ENCODE results near the gene SOX18. TPM values are rescaled to one million over a fixed set of nuclear protein-coding genes. Genes with fewer than 3 reads are reported as not detected.
A peak's percentile ranks its signal among the peaks of the same experiment; 100 is the strongest.

SOX18 gene
- total RNA-seq, 2 experiments from 2014 or later, result 0.13 to 0.21 TPM

DNA sequence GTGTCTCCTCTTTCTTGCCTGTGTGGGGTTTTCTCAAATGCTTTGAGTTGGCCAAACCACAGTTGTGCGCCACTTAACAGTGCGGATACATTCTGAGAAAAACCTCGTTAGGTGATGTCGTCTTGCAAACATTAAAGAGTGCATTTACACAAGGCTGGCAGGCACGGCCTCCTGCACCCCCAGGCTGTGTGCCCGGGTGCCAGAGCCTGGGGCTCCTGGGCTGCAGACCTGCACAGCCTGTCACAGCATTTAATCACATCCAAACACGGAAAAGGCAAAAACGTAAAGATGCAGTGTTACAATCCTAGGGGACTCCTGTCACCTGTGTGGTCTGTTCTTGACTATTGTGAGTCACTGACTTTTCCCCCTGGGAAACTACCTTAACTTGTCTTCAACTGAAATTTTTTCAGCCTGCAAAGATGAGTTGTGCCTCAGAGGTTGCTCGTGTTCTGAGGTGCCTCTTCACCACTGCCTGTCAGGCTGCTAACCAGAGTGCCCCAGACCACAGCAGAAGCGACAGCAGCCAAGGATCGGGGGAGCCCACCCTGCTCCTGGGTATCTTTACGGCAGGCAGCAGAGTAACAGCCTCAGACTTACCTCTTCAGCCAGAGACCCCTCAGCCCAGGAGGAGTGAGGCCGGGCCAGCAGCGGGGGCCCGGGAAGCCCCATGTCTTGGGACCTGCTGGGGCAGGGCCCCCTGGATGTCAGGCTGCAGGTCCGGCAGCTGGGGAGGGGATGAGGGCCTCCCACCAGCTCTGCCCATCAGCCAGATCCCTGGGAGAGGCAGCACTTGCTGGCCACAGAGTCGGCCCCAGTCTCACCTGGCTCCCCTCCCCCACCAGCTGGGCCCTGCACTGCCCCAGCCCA lies 14.1 kb downstream of the SOX18 start:
- H3K9me3 Mint-ChIP-seq (ENCODE audit: insufficient read depth), result no peaks in the 10 kb centered on the region
- H3K36me3 Mint-ChIP-seq (ENCODE audit: low read depth), result peaks cover 39% of the 10 kb centered on the region
- CTCF ChIA-PET, result interaction anchor here (2.2 to 7.5 kb wide), 2 partner anchors 54 to 61 kb away, joined by 9 to 197 read pairs; partner anchors contain the start of genes PRPF6 and SAMD10
- POLR2A ChIA-PET, result interaction anchor here (1.2 to 6.0 kb wide), 2 partner anchors 54 to 140 kb away, joined by 3 to 77 read pairs; partner anchors contain the start of genes PRPF6 and SAMD10
- no peaks in the 10 kb centered on the region for H3K27me3 Mint-ChIP-seq (ENCODE audit: low read depth)
- H3K27ac Mint-ChIP-seq, result peak overlapping the region; percentile 99
- peak; percentile 79 for DNase-seq
- peak; percentile 43 for ATAC-seq
- peaks cover 61% of the 10 kb centered on the region for H3K4me1 Mint-ChIP-seq (ENCODE audit: low read depth)
- peak overlapping the region; percentile 65 for H3K4me3 Mint-ChIP-seq

DNA sequence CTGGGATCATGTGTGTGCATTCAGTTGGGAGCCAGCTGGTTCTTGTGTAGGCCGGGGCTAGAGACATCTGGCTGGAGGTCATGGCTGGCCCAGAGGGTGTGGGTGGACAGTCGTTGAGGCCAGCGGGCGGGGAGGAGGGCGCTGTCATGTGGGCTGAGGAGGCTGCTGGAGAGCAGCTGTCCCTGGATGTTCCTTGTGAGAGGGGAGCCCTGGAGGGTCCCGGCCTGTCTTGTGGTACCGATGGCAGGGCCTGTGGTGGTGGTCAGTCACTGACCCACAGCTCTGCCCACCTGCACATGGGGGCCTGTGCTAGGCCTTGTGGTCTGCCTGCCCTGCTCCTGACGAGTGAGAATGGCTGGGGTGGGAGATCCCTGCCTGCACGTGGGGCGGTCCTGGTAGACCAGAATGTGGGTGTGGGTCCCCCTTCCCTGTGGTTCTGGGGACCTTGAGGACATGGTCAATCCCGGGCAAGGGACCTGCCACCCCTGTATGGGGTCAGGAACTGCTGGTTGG lies 15.4 kb downstream of the SOX18 start:
- ChIA-PET POLR2A (interaction anchor here (0.8 kb wide), 1 partner anchor 56 kb away, joined by 3 read pairs; no protein-coding TSS in a partner anchor), CTCF (interaction anchor here (0.9 to 1.8 kb wide), 4 partner anchors 24 to 238 kb away, joined by 3 to 6 read pairs (median 3); partner anchors contain the start of gene PRPF6)
- no peak for DNase-seq
- H3K27me3 Mint-ChIP-seq (ENCODE audit: low read depth), result no peaks in the 10 kb centered on the region
- peaks cover 52% of the 10 kb centered on the region for H3K36me3 Mint-ChIP-seq (ENCODE audit: low read depth)
- ATAC-seq, result no peak
- peaks cover 49% of the 10 kb centered on the region for H3K4me1 Mint-ChIP-seq (ENCODE audit: low read depth)
- H3K9me3 Mint-ChIP-seq (ENCODE audit: insufficient read depth), result no peaks in the 10 kb centered on the region
- H3K27ac Mint-ChIP-seq, result peak overlapping the region; percentile 99
- H3K4me3 Mint-ChIP-seq, result peak overlapping the region; percentile 31

DNA sequence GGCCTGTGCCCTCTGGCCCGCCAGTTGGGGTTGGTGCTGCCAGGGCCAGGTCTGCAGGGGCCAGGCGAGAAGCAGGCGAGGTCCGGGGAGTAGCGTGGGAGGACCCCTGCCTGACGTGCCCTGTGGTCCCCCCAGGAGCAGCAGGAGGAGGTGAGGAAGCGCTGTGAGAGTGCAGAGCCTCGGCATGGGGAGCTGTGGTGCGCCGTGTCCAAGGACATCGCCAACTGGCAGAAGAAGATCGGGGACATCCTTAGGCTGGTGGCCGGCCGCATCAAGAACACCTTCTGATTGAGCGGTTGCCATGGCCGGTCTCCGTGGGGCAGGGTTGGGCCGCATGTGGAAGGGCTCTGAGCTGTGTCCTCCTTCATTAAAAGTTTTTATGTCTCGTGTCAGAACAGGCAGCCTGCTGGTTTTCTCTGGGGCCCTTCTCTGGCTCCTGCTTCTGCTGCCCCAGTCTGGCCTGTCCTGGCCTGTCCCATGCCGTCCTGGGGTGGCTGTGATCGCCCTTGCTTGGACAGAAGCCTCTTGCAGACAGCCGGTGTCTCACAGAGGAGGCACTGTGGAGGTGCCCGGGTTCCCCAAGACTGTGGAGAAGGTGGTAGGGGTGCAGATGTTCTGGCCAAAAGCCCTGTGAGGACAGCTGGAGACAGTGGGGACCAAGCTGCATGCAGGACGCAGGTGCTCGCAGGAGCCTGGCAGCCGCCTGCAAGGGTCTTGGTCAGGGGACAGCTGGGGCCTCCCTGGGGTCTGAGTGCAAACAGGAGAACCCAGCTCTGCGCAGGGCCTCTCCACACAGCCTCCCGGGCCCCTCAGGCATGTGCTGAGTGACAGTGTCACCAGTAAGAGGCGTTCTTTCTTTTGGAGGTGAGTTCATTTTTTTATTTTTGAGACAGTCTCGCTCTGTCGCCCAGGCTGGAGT lies 16.5 kb downstream of the SOX18 start:
- H3K9me3 Mint-ChIP-seq (ENCODE audit: insufficient read depth), result no peaks in the 10 kb centered on the region
- ChIA-PET POLR2A (no interaction called here), CTCF (interaction anchor here (0.9 to 1.8 kb wide), 3 partner anchors 23 to 237 kb away, joined by 3 to 6 read pairs (median 3); partner anchors contain the start of gene PRPF6)
- peaks cover 48% of the 10 kb centered on the region for H3K4me1 Mint-ChIP-seq (ENCODE audit: low read depth)
- peaks cover 59% of the 10 kb centered on the region for H3K36me3 Mint-ChIP-seq (ENCODE audit: low read depth)
- no peaks in the 10 kb centered on the region for H3K27me3 Mint-ChIP-seq (ENCODE audit: low read depth)
- no peak for DNase-seq
- H3K4me3 Mint-ChIP-seq, result no peak overlapping the region
- no peak for ATAC-seq
- H3K27ac Mint-ChIP-seq, result peak overlapping the region; percentile 99

DNA sequence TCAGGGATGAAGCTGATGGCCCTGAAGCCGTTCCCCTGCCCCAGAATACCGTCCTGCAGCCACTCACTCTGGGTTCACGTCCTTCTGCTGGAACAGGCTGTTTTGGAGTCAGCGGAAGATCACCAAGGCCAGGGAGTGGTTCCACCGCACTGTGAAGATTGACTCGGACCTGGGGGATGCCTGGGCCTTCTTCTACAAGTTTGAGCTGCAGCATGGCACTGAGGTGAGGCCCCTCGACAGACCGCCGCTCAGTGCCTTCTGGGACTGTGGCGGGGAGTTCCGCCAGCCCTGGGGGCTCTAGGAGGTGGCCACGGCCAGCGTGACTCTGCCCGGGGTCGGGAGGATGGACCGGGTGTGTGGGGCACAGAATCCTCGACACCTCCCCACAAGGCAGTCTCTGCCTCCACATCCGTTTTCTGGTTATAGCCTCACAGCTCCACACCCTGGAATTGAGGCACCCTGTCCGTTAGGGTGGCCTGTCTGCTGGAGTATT lies 17.6 kb downstream of the SOX18 start:
- no peak overlapping the region for H3K4me3 Mint-ChIP-seq
- peaks cover 66% of the 10 kb centered on the region for H3K36me3 Mint-ChIP-seq (ENCODE audit: low read depth)
- ATAC-seq (no peak), DNase-seq (no peak)
- H3K9me3 Mint-ChIP-seq (ENCODE audit: insufficient read depth), result no peaks in the 10 kb centered on the region
- no peak overlapping the region for H3K27ac Mint-ChIP-seq
- peaks cover 37% of the 10 kb centered on the region for H3K4me1 Mint-ChIP-seq (ENCODE audit: low read depth)
- H3K27me3 Mint-ChIP-seq (ENCODE audit: low read depth), result no peaks in the 10 kb centered on the region
- ChIA-PET CTCF (no interaction called here), POLR2A (no interaction called here)

DNA sequence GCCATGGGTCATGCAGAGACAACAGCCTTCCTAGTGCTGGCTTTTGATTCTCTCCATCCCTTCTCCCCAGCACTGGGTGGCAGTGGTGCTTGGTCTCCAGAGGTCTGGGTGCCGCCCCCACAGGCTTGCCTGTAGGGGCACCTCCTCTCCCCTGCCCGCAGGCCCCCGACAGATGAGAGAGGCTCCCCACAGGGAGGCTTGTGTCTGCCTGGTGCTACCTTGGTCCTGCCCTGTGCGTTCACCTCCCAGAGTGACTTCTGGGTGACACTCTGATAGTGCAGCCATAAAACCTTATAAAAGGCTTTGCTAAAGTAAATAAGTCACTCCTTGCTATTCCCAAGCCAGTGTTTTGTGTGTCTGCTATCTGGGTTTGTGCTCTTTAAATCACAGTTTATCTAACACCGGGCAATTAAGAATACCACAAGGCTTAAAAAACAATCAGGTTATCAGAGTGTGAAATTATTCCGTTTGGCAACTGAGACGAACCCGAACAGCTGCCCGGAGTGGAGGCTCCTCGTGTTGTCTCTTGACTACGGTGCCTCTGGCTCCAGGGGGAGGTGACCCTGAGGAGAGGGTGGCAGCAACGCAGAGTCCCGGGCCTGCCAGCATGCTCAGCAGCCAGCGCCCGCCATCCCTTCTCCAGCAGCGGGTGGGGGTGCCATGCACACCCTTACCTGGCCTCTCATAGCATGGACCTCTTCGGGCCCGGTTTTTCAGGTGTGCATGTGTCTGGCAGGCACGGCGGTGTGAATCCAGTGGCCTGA lies 18.9 kb downstream of the SOX18 start:
- Mint-ChIP-seq H3K27ac (peak overlapping the region; percentile 34), H3K4me1 (ENCODE audit: low read depth) (peaks cover 24% of the 10 kb centered on the region), H3K27me3 (ENCODE audit: low read depth) (no peaks in the 10 kb centered on the region), H3K4me3 (no peak overlapping the region), H3K9me3 (ENCODE audit: insufficient read depth) (no peaks in the 10 kb centered on the region), H3K36me3 (ENCODE audit: low read depth) (peaks cover 73% of the 10 kb centered on the region)
- DNase-seq (no peak), ATAC-seq (no peak)
- CTCF ChIA-PET, result no interaction called here
- POLR2A ChIA-PET, result no interaction called here

DNA sequence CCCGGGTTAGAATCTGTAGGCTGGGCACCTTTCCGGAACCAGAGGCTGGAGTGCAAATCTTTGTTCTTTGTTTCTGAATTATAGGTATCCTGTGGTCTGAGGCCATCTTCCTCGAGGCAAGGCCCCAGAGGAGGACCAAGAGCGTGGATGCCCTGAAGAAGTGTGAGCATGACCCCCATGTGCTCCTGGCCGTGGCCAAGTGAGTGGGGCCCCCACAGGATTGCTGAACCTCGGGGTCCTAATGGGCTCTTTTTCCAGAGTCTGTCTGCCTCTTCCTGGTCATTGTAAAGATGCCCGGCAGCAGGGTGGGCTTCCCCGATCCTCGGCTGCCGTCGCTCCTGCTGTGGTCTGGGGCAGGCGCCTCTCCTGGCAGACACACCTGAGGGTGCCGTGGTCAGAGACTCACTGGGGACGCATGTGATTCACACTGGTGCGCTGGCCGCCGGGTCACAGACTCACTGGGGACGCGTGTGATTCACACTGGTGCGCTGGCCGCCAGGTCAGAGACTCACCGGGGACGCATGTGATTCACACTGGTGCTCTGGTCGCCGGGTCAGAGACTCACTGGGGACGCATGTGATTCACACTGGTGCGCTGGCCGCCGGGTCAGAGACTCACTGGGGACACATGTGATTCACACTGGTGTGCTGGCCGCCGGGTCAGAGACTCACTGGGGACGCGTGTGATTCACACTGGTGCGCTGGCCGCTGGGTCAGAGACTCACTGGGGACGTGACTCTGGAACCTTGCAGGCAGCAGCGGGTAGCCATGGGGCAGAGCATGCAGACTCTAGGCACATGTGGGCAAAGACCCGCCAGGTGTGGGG lies 19.9 kb downstream of the SOX18 start:
- H3K4me3 Mint-ChIP-seq, result no peak overlapping the region
- no peak for DNase-seq
- no peaks in the 10 kb centered on the region for H3K9me3 Mint-ChIP-seq (ENCODE audit: insufficient read depth)
- peaks cover 69% of the 10 kb centered on the region for H3K36me3 Mint-ChIP-seq (ENCODE audit: low read depth)
- ChIA-PET CTCF (interaction anchor here (0.6 kb wide), 1 partner anchor 41 kb away, joined by 3 read pairs; no protein-coding TSS in a partner anchor), POLR2A (no interaction called here)
- H3K27ac Mint-ChIP-seq, result no peak overlapping the region
- no peaks in the 10 kb centered on the region for H3K27me3 Mint-ChIP-seq (ENCODE audit: low read depth)
- ATAC-seq, result no peak
- H3K4me1 Mint-ChIP-seq (ENCODE audit: low read depth), result peaks cover 14% of the 10 kb centered on the region

DNA sequence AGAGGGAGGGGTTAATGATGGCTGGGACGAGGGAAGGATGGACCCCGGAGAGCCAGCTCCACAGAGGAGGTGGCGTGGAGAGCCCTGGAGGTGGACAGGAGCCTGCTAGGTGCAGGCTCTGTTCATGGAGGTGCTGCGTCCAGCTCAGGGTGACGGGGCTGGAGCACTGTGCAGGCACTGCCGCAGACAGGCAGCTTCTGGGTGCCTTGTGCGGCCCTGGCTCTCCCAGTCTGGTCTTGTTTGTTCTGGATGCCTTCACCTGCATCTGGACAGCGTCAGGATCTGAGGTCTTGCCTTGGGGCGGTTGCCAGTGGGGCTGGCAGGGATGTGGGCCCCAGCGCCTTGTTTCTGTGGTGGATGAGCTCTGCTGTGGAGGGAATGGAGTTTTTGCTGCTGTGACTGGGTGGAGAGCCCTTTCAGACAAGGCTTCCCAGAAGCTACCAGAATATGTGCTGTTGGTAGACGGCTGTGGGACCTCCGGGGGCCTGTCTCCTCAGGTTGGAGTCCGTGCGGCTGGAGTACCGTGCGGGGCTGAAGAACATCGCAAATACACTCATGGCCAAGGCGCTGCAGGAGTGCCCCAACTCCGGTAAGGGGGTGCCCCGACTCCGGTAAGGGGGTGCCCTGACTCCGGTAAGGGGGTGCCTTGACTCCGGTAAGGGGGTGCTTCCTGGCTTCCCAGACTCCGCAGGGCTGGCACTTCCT lies 21.3 kb downstream of the SOX18 start:
- Mint-ChIP-seq H3K9me3 (ENCODE audit: insufficient read depth) (no peaks in the 10 kb centered on the region), H3K27ac (peak overlapping the region; percentile 44), H3K36me3 (ENCODE audit: low read depth) (peaks cover 70% of the 10 kb centered on the region), H3K27me3 (ENCODE audit: low read depth) (no peaks in the 10 kb centered on the region), H3K4me3 (no peak overlapping the region), H3K4me1 (ENCODE audit: low read depth) (no peaks in the 10 kb centered on the region)
- ChIA-PET POLR2A (no interaction called here), CTCF (interaction anchor here (1.3 to 1.8 kb wide), 2 partner anchors 10 to 47 kb away, joined by 3 to 9 read pairs; partner anchors contain the start of gene PRPF6)
- ATAC-seq, result no peak
- DNase-seq, result no peak

DNA sequence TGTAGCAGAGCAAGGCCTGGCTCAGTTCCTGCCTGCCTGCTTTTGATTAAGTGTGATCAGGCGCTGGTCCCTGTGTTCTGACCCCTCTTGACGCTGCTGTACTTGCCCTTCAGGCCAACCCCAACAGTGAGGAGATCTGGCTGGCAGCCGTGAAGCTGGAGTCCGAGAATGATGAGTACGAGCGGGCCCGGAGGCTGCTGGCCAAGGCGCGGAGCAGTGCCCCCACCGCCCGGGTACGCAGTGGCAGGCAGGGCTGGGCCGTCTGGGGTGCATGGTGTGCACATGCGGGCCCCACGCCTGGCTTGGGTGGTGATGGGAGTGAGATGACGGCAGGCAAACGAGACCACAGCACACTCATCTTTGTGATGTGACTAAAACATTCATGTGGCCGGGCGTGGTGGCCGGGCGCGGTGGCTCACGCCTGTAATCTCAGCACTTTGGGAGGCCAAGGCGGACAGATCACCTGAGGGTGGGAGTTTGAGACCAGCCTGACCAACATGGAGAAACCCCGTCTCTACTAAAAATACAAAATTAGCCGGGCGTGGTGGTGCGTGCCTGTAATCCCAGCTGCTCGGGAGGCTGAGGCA lies 23.5 kb downstream of the SOX18 start:
- Mint-ChIP-seq H3K4me3 (no peak overlapping the region), H3K9me3 (ENCODE audit: insufficient read depth) (no peaks in the 10 kb centered on the region), H3K4me1 (ENCODE audit: low read depth) (no peaks in the 10 kb centered on the region), H3K27ac (no peak overlapping the region), H3K36me3 (ENCODE audit: low read depth) (peaks cover 70% of the 10 kb centered on the region), H3K27me3 (ENCODE audit: low read depth) (no peaks in the 10 kb centered on the region)
- CTCF ChIA-PET, result interaction anchor here (1.3 to 1.8 kb wide), 2 partner anchors 12 to 13 kb away, joined by 4 to 9 read pairs; no protein-coding TSS in a partner anchor
- no peak for ATAC-seq
- POLR2A ChIA-PET, result no interaction called here
- no peak for DNase-seq

DNA sequence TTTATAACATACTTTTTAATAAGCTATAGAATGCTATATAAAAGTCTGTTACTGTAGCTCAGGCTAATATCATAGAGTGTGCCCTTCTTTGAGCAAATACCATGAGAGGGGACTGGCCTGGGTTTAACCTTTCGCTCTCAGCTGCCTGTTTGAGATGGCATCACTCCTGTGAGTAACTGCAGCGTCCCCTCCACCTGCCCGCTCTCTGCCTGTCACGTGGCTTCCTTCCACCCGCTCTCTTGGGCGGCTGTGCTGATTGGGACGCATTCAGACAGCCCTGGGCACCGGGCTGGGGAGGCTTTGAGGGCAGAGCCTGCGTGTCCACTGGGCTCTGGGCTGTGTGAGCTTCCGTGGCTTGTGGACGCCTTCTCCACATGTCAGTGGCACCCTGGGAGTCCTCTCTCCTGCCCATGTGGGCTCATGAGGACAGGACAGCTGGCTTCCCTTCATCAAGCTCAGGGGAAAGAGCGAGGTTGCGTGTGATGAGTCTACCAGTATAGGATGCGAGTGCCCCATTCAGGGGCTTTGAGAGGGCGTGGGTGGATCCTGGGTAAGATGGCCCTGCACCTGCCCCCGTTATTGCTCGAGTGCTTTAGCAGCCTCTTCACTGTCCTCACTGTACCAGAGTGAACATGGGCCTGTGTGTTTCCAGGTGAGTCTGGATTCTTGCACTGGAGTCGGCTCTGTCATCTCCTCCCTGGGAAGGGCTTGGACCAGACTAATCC lies 24.2 kb downstream of the SOX18 start:
- no peak for ATAC-seq
- H3K36me3 Mint-ChIP-seq (ENCODE audit: low read depth), result peaks cover 65% of the 10 kb centered on the region
- H3K27me3 Mint-ChIP-seq (ENCODE audit: low read depth), result no peaks in the 10 kb centered on the region
- no peaks in the 10 kb centered on the region for H3K9me3 Mint-ChIP-seq (ENCODE audit: insufficient read depth)
- ChIA-PET CTCF (interaction anchor here (1.3 kb wide), 1 partner anchor 13 kb away, joined by 4 read pairs; no protein-coding TSS in a partner anchor), POLR2A (interaction anchor here (1.0 kb wide), 1 partner anchor 13 kb away, joined by 3 read pairs; no protein-coding TSS in a partner anchor)
- H3K4me3 Mint-ChIP-seq, result no peak overlapping the region
- no peaks in the 10 kb centered on the region for H3K4me1 Mint-ChIP-seq (ENCODE audit: low read depth)
- no peak for DNase-seq
- H3K27ac Mint-ChIP-seq, result no peak overlapping the region

Measured in activated CD8-positive, alpha-beta T cell treated with anti-CD3 and anti-CD28 coated beads, Interleukin-2, amount 10 ng/mL, durations not matched to agents 7 days and 5 days (primary cell).